Thyroid gland (tissue), 4 donors: ENCODE results near the gene ITCH. TPM values are rescaled to one million over a fixed set of nuclear protein-coding genes. Genes with fewer than 3 reads are reported as not detected.

ENCODE experiments used
- DNase-seq, 2 donors: peaks; one replicate each; pipeline ENCODE4 v3.0.0-alpha.2; 2019
- H3K27ac ChIP-seq, 3 donors: fragments of 200-600 bp; sonication (generic); 1 replicate in 2 of 3; 2 replicates in 1 of 3; pipeline ENCODE4 v1.5.1; 2016 to 2019; ENCODE audit warnings: mild to moderate bottlenecking in 1 of 3, moderate library complexity in 1 of 3
- H3K27me3 ChIP-seq: fragments of 200-600 bp; sonication (generic); one replicate; pipeline ENCODE4 v1.5.1; 2019
- H3K36me3 ChIP-seq, 2 donors: fragments of 200-600 bp; sonication (generic); one replicate each; pipeline ENCODE4 v1.5.1; 2016 to 2019
- H3K4me1 ChIP-seq, 2 donors: fragments of 200-600 bp; sonication (generic); one replicate each; pipeline ENCODE4 v1.5.1; 2017 to 2019
- H3K4me3 ChIP-seq, 3 donors: fragments of 200-600 bp; sonication (generic); replicated peaks in 1 of 3; 1 replicate in 2 of 3; 2 replicates in 1 of 3; pipeline ENCODE4 v1.5.1; 2016; ENCODE audit warnings: mild to moderate bottlenecking in 1 of 3
- H3K9me3 ChIP-seq: fragments of 200-600 bp; sonication (generic); one replicate; pipeline ENCODE4 v1.5.1; 2017
- POLR2A ChIP-seq, 2 donors: fragments of 450-650 bp; IDR thresholded peaks; one replicate each; pipeline ENCODE4 v1.6.1; 2017; ENCODE audit warnings: antibody characterized with exemption in 2 of 2, mild to moderate bottlenecking in 2 of 2, moderate library complexity in 1 of 2
- WGBS, 2 donors: methylation state at CpG; one replicate each; pipeline ENCODE4 v1.1.5; 2017; 5-methylcytosine and 5-hydroxymethylcytosine counted together
- intact Hi-C: fragments of 100-400 bp; cut with DNase I; formaldehyde crosslinking; loops from one replicate; pipeline ENCODE4 v1.15.1; 2023
- total RNA-seq, 4 donors: library from RNA; depleted of rRNA; stranded (reverse); fragments of >200 nt; gene quantifications; one replicate each; pipeline ENCODE4 v1.2.3, GENCODE V29; 2016
- TF ChIP-seq, protein P1 (sequence below), 6 experiments: fragments of 200-600 bp in 3 of 6; fragments of 450-650 bp in 3 of 6; sonication (generic) in 3 of 6; IDR thresholded peaks; one replicate each; pipeline ENCODE4 v1.5.1; 2016 to 2019; ENCODE audit warnings: antibody characterized with exemption in 6 of 6, mild to moderate bottlenecking in 2 of 6, inconsistent platforms in 1 of 6, moderate library complexity in 1 of 6

Gene ITCH
- total RNA-seq, 4 donors from 2014 or later: 67.5 to 120 (median 75.5) TPM

DNA sequence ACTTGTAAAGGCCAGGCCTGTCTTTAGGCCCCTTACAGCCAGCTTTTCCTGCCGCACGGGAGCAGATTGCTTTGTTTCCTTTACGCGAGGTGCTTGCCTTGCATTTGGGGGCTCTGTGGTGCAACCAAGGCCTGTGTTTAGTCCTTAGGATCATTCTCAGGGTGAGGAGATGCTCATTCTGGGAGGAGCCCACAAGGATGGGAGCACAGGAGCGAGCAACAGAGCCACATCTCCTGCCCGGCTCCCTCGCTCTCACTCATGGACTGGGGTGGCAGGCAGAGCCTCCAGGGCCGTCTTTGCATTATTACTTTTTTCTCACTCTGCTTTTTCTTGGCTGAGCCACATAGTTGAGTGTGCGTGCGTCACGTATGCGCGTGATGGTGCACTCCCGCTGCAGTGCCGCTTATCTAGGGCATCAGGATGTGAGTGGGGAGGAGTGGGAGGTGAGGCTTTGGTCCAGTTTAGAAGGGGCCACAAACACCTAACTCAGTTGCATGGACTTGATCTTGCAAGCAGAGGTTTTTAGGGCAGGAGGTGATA is 172.3 kb downstream of the ITCH start:
- 95 to 96% methylated on average over 15 of the region's 15 CpGs for WGBS, 2 donors
- Histone ChIP-seq H3K4me3 (no peak overlapping the region), H3K27me3 (no peaks in the 10 kb centered on the region), H3K4me1 (no peaks in the 10 kb centered on the region), H3K9me3 (no peaks in the 10 kb centered on the region), H3K36me3 (peaks cover 51 to 60% of the 10 kb centered on the region in 2 donors), H3K27ac (no peak overlapping the region)
- intact Hi-C loops: loop anchor here (10.0 kb wide), 1 partner anchor 221 kb away; no protein-coding TSS in a partner anchor
- DNase-seq: no peak
- no peak for TF ChIP-seq POLR2A (IDR thresholded peaks at IDR 0.05)
- TF ChIP-seq, protein P1, sequence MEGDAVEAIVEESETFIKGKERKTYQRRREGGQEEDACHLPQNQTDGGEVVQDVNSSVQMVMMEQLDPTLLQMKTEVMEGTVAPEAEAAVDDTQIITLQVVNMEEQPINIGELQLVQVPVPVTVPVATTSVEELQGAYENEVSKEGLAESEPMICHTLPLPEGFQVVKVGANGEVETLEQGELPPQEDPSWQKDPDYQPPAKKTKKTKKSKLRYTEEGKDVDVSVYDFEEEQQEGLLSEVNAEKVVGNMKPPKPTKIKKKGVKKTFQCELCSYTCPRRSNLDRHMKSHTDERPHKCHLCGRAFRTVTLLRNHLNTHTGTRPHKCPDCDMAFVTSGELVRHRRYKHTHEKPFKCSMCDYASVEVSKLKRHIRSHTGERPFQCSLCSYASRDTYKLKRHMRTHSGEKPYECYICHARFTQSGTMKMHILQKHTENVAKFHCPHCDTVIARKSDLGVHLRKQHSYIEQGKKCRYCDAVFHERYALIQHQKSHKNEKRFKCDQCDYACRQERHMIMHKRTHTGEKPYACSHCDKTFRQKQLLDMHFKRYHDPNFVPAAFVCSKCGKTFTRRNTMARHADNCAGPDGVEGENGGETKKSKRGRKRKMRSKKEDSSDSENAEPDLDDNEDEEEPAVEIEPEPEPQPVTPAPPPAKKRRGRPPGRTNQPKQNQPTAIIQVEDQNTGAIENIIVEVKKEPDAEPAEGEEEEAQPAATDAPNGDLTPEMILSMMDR (IDR thresholded peaks at IDR 0.05): no peak

DNA sequence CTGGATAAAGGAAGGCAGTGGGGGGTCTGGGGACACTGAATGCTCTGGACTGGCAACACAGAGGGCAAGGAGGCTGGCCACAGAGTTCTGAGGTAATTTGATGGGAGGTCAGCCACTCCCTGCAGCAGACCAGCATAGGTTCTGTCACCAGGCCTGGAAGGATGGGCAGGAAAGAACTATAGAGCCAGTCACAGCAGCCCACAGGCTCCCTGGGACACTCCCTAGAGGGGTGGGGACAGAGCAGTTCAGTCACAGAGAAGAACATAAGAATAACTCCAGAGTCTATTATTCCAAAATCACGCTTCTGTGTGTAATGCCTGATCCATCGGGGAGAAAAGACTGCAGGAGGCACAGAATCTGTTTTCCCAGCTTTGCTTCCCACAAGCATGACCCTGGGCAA is 172.8 kb downstream of the ITCH start:
- intact Hi-C loops: loop anchor here (10.0 kb wide), 1 partner anchor 221 kb away; no protein-coding TSS in a partner anchor
- H3K27ac ChIP-seq: no peak overlapping the region
- H3K4me3 ChIP-seq: no peak overlapping the region
- DNase-seq: no peak
- TF ChIP-seq, protein P1 (IDR thresholded peaks at IDR 0.05): no peak
- TF ChIP-seq POLR2A (IDR thresholded peaks at IDR 0.05): no peak
- no peaks in the 10 kb centered on the region for H3K9me3 ChIP-seq
- peaks cover 56 to 60% of the 10 kb centered on the region in 2 donors for H3K36me3 ChIP-seq
- H3K4me1 ChIP-seq: no peaks in the 10 kb centered on the region
- 100% methylated on average over 2 of the region's 2 CpGs for WGBS, 2 donors
- H3K27me3 ChIP-seq: no peaks in the 10 kb centered on the region

DNA sequence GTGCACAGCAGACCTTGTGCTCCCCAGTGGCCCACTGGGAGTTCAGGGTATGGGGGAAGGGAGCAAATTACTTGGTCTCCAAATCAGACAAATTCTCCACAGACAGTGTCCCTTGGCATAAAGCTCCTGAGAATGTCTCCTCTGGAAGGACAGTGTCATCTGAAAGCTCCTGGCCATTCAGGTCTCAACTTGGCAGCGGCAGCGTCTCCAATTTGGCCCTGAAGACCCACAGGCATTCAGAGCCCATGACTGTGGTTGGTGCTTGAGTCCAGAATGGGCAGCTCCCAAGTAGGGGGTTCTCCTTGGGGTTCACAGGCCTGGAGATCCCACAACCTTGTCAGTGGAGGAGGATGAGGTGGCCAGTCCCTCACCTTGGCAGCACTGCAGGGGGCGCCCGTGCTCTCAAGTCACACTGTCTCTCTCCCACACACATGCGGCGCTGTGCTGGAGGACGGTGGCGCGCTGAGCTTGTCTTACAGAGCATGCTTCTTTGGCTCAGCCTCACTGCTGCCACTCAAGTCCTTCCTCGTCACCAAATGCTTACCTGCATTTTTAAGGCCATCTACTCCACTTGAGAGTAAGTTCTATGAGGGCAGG is 173.8 kb downstream of the ITCH start:
- intact Hi-C loops: loop anchor here (10.0 kb wide), 1 partner anchor 222 kb away; no protein-coding TSS in a partner anchor
- H3K27me3 ChIP-seq: no peaks in the 10 kb centered on the region
- peak in 1 of 2 donors; percentile 32 for DNase-seq
- no peak overlapping the region for H3K27ac ChIP-seq
- H3K4me1 ChIP-seq: no peaks in the 10 kb centered on the region
- peaks cover 67 to 69% of the 10 kb centered on the region in 2 donors for H3K36me3 ChIP-seq
- TF ChIP-seq POLR2A (IDR thresholded peaks at IDR 0.05): no peak
- TF ChIP-seq, protein P1 (IDR thresholded peaks at IDR 0.05): peak in 2 of 6 experiments; percentile 17 to 20
- no peak overlapping the region for H3K4me3 ChIP-seq
- no peaks in the 10 kb centered on the region for H3K9me3 ChIP-seq
- WGBS, 2 donors: 80 to 86% methylated on average over 8 to 10 of the region's 10 CpGs

DNA sequence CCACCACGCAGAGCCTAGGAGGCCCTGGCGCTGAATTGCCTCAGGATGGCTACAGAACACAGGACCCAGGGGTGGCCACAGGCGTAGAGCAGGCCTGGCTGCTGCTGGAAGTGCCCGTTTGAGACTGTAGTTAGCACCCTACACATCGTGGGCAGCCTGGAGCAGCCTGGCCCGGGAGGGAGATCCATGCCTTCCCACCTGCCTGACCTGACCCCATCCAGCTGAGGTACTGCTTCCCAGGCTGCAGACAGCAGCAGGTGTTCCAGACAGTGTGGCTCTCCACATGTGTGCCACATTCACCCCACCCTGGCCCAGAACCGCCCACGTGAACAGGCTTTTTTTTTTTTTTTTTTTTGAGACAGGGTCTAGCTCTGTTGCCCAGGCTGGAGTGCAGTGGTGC is 174.6 kb downstream of the ITCH start:
- H3K4me3 ChIP-seq: no peak overlapping the region
- DNase-seq: no peak
- WGBS, 2 donors: 87 to 91% methylated on average over 8 of the region's 8 CpGs

More for the DNA sequence above, 174.6 kb downstream of the ITCH start:
- H3K36me3 ChIP-seq: peaks cover 69 to 74% of the 10 kb centered on the region in 2 donors
- intact Hi-C loops: loop anchor here (10.0 kb wide), 1 partner anchor 223 kb away; no protein-coding TSS in a partner anchor
- no peak for TF ChIP-seq POLR2A (IDR thresholded peaks at IDR 0.05)
- TF ChIP-seq, protein P1 (IDR thresholded peaks at IDR 0.05): no peak
- no peaks in the 10 kb centered on the region for H3K4me1 ChIP-seq
- no peak overlapping the region for H3K27ac ChIP-seq
- H3K27me3 ChIP-seq: no peaks in the 10 kb centered on the region
- H3K9me3 ChIP-seq: no peaks in the 10 kb centered on the region
